Stomach smooth muscle (tissue), 2 donors: ENCODE measurements around the gene PARD3B.

ENCODE experiments used
- H3K27ac ChIP-seq: one replicate; pipeline ENCODE4 v1.7.0; 2013; ENCODE audit warnings: mild to moderate bottlenecking, low read length, inconsistent platforms
- H3K27me3 ChIP-seq, 2 donors: one replicate each; pipeline ENCODE4 v1.7.0; 2013; ENCODE audit warnings: low read length in 2 of 2; ENCODE audit not compliant: insufficient read depth in 2 of 2, control insufficient read depth in 1 of 2
- H3K36me3 ChIP-seq, 2 donors: one replicate each; pipeline ENCODE4 v1.7.0; 2013; ENCODE audit warnings: low read length in 2 of 2; ENCODE audit not compliant: control insufficient read depth in 2 of 2, insufficient read depth in 2 of 2
- H3K4me1 ChIP-seq: one replicate; pipeline ENCODE4 v1.7.0; 2013; ENCODE audit warnings: low read length; ENCODE audit not compliant: control insufficient read depth, insufficient read depth
- H3K4me3 ChIP-seq, 2 donors: one replicate each; pipeline ENCODE4 v1.7.0; 2013; ENCODE audit warnings: low read length in 2 of 2
- H3K9ac ChIP-seq, 2 donors: one replicate each; pipeline ENCODE4 v1.7.0; 2013; ENCODE audit warnings: low read length in 2 of 2, mild to moderate bottlenecking in 1 of 2
- H3K9me3 ChIP-seq, 2 donors: one replicate each; pipeline ENCODE4 v1.7.0; 2013; ENCODE audit warnings: low read length in 2 of 2; ENCODE audit not compliant: control insufficient read depth in 2 of 2
- donor health status: healthy.
- donor health status: Pancreatic carcinoma.

PARD3B gene

GRCh38 chr2:204947405-204947804 is 402.1 kb downstream of the PARD3B start:
- Histone ChIP-seq H3K4me3 (no peak overlapping the region), H3K9me3 (no peaks in the 10 kb centered on the region), H3K9ac (no peak overlapping the region), H3K4me1 (no peaks in the 10 kb centered on the region), H3K27me3 (no peaks in the 10 kb centered on the region), H3K27ac (no peak overlapping the region), H3K36me3 (no peaks in the 10 kb centered on the region)

DNA sequence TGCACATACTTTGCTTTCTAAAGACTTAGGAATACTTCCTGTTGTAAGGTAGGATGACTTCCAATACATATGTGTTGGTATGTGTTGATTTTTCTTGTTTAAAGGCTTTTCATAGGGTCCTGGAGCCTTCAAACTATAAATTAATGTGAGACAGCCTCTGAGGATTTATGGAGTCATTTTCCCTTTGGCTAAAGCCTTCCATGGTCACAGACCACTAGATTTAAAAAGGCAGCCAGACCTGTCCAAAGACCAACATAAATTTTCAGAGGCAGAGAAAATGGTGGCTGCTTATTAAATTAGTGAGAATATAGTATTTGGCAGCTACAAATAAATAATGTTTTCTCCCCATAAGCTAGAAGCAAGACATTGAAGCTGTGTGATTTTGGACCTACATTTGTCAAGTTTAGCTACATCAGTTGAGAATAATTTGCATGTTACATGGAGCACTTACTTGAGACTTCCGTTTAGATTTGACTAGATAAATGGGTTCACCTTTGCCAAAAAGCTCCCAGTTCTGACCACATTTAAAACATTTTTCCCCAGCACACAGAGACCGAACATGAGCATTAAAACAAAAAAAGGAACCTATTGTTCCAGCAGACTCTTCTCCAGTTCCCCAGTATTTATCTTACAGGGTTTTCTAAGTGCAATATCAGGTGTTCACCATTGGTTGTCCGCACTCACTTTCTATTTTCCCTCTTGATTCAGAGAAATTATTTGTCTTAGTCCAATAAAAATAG is 402.9 kb downstream of the PARD3B start:
- Histone ChIP-seq H3K27me3 (no peaks in the 10 kb centered on the region), H3K9me3 (no peaks in the 10 kb centered on the region), H3K27ac (no peak overlapping the region), H3K4me1 (no peaks in the 10 kb centered on the region), H3K9ac (no peak overlapping the region), H3K4me3 (no peak overlapping the region), H3K36me3 (no peaks in the 10 kb centered on the region)

GRCh38 chr2:204948822-204949221 is 403.5 kb downstream of the PARD3B start:
- no peaks in the 10 kb centered on the region for H3K4me1 ChIP-seq
- no peak overlapping the region for H3K9ac ChIP-seq
- H3K27me3 ChIP-seq = no peaks in the 10 kb centered on the region
- H3K9me3 ChIP-seq = no peaks in the 10 kb centered on the region
- no peaks in the 10 kb centered on the region for H3K36me3 ChIP-seq
- no peak overlapping the region for H3K27ac ChIP-seq
- H3K4me3 ChIP-seq = no peak overlapping the region

DNA sequence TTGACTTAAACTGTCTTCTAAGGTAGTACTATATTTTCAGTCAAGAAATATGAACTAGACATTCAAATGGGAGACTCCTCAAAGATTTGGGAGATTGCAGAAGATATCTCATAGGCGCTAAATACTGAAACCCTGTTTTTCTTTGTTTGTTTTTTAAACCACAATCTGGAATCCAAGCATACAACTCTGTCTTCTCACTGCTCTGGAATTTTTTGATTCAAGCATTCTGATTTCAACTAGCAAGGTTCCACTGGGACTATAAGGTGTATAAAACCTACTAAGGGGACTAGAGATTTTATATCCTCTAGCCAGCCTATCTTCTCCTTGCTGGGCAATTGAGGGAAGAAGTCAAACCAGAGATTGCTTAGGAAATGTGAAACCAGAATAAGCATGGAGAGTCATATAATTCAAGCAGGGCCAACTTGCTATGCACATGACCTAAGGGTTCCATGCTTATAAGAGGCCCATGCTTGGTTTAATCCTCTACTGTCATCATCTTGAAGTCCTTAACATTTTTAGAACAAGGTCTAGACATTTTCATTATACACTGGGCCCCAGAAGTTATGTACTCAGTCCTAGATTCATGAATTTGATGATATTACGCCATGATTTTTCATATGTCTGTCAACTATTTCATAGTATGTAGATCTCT is 405.5 kb downstream of the PARD3B start:
- Histone ChIP-seq H3K9me3 (no peaks in the 10 kb centered on the region), H3K36me3 (no peaks in the 10 kb centered on the region), H3K9ac (no peak overlapping the region), H3K4me3 (no peak overlapping the region), H3K27me3 (no peaks in the 10 kb centered on the region), H3K27ac (no peak overlapping the region), H3K4me1 (no peaks in the 10 kb centered on the region)

- H3K4me3 ChIP-seq = peak overlapping the region; percentile 37 to 44
- H3K27me3 ChIP-seq = no peaks in the 10 kb centered on the region
- no peaks in the 10 kb centered on the region for H3K9me3 ChIP-seq
- H3K36me3 ChIP-seq = no peaks in the 10 kb centered on the region
- no peak overlapping the region for H3K27ac ChIP-seq
- H3K9ac ChIP-seq = peak overlapping the region in 1 of 2 donors; percentile 1
- H3K4me1 ChIP-seq = no peaks in the 10 kb centered on the region
These were observed 413.1 kb downstream of the PARD3B start for GRCh38 chr2:204958371-204958770.

- Histone ChIP-seq H3K27ac (no peak overlapping the region), H3K9me3 (no peaks in the 10 kb centered on the region), H3K36me3 (no peaks in the 10 kb centered on the region), H3K4me3 (no peak overlapping the region), H3K27me3 (no peaks in the 10 kb centered on the region), H3K9ac (no peak overlapping the region), H3K4me1 (peaks cover 4% of the 10 kb centered on the region)
These were observed 419.1 kb downstream of the PARD3B start for GRCh38 chr2:204964414-204964813.

DNA sequence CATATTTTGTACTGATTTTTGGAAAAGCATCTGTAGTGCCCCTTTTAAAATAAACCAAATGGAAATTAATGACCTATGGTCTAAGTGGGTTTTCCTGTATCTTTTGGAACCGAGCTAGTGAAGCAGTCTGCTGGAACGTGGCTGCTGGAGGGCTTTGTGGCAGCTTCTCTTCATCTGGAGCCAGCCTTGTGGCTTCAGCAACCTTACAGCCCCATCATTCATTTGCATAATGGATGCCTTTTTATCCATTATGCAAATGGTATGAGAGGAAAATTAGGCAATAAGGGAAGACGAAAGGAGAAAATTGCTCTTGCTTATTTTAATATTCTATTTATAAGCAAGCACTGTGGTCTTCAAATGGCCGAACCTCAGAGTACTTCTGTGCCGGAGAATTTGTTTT is 421.0 kb downstream of the PARD3B start:
- no peak overlapping the region for H3K9ac ChIP-seq
- no peak overlapping the region for H3K4me3 ChIP-seq
- no peaks in the 10 kb centered on the region for H3K9me3 ChIP-seq
- H3K4me1 ChIP-seq = peaks cover 4% of the 10 kb centered on the region
- H3K27me3 ChIP-seq = no peaks in the 10 kb centered on the region
- H3K36me3 ChIP-seq = no peaks in the 10 kb centered on the region
- H3K27ac ChIP-seq = no peak overlapping the region

- Histone ChIP-seq H3K4me1 (peaks cover 4% of the 10 kb centered on the region), H3K9me3 (no peaks in the 10 kb centered on the region), H3K27me3 (no peaks in the 10 kb centered on the region), H3K9ac (no peak overlapping the region), H3K27ac (no peak overlapping the region), H3K36me3 (no peaks in the 10 kb centered on the region), H3K4me3 (no peak overlapping the region)
These were observed 422.1 kb downstream of the PARD3B start for GRCh38 chr2:204967199-204967960.

GRCh38 chr2:204971206-204971907 is 426.1 kb downstream of the PARD3B start:
- Histone ChIP-seq H3K27me3 (no peaks in the 10 kb centered on the region), H3K27ac (no peak overlapping the region), H3K4me3 (no peak overlapping the region), H3K36me3 (no peaks in the 10 kb centered on the region), H3K9ac (no peak overlapping the region), H3K9me3 (no peaks in the 10 kb centered on the region), H3K4me1 (peaks cover 8% of the 10 kb centered on the region)

GRCh38 chr2:204972161-204972560 is 426.9 kb downstream of the PARD3B start:
- no peak overlapping the region for H3K9ac ChIP-seq
- no peak overlapping the region for H3K4me3 ChIP-seq
- no peaks in the 10 kb centered on the region for H3K27me3 ChIP-seq
- H3K4me1 ChIP-seq = peaks cover 5% of the 10 kb centered on the region
- H3K36me3 ChIP-seq = no peaks in the 10 kb centered on the region
- no peaks in the 10 kb centered on the region for H3K9me3 ChIP-seq
- H3K27ac ChIP-seq = no peak overlapping the region
